GM23338 (cell line): ENCODE measurements around the gene NHLH1. TPM values are rescaled to one million over a fixed set of nuclear protein-coding genes. Genes with fewer than 3 reads are reported as not detected.

Experiments
- ATAC-seq: fragments of 200-7000 bp; cut with Tn5 transposase; 3 replicates; pipeline ENCODE4 v1.9.1; 2020
- DNase-seq: peaks from one replicate; pipeline ENCODE4 v3.0.0-alpha.2; 2015; ENCODE audit warnings: low spot score
- H2AFZ ChIP-seq: fragments of 200-600 bp; sonication (generic); 2 replicates; pipeline ENCODE4 v1.8.0; 2016; ENCODE audit warnings: antibody characterized with exemption, mild to moderate bottlenecking, moderate library complexity
- H3F3A ChIP-seq: fragments of 200-600 bp; sonication (generic); replicated peaks from 2 replicates; pipeline ENCODE4 v1.8.0; 2017; ENCODE audit warnings: antibody characterized with exemption, mixed run types, low read depth
- H3K27ac ChIP-seq: fragments of 200-600 bp; sonication (generic); 2 replicates; pipeline ENCODE4 v1.6.1; 2016; ENCODE audit warnings: low read depth
- H3K27me3 ChIP-seq: fragments of 200-600 bp; sonication (generic); 2 replicates; pipeline ENCODE4 v1.8.0; 2016; ENCODE audit warnings: mild to moderate bottlenecking, mixed run types, moderate library complexity; ENCODE audit not compliant: insufficient read depth
- H3K36me3 ChIP-seq: fragments of 200-600 bp; sonication (generic); 2 replicates; pipeline ENCODE4 v1.8.0; 2016; ENCODE audit warnings: mild to moderate bottlenecking; ENCODE audit not compliant: insufficient read depth
- H3K4me1 ChIP-seq: fragments of 200-600 bp; sonication (generic); 2 replicates; pipeline ENCODE4 v1.8.0; 2016; ENCODE audit warnings: mild to moderate bottlenecking, moderate library complexity; ENCODE audit not compliant: insufficient read depth
- H3K4me2 ChIP-seq: fragments of 200-600 bp; sonication (generic); 2 replicates; pipeline ENCODE4 v1.7.1; 2017; ENCODE audit warnings: mixed run types
- H3K4me3 ChIP-seq: fragments of 200-600 bp; sonication (generic); 2 replicates; pipeline ENCODE4 v1.6.1; 2016; ENCODE audit warnings: mixed run types
- H3K79me2 ChIP-seq: fragments of 200-600 bp; sonication (generic); replicated peaks from 2 replicates; pipeline ENCODE4 v1.8.0; 2017; ENCODE audit warnings: mild to moderate bottlenecking; ENCODE audit not compliant: insufficient read depth
- H3K9me2 ChIP-seq: fragments of 200-600 bp; sonication (generic); 2 replicates; pipeline ENCODE4 v1.8.0; 2017; ENCODE audit not compliant: insufficient read depth
- H4K20me1 ChIP-seq: fragments of 200-600 bp; sonication (generic); replicated peaks from 2 replicates; pipeline ENCODE4 v1.8.0; 2017; ENCODE audit warnings: mild to moderate bottlenecking; ENCODE audit not compliant: insufficient read depth
- H3K27ac Mint-ChIP-seq: 2 replicates; pipeline ENCODE4 v1.8.0; 2020; ENCODE audit warnings: inconsistent platforms, mild to moderate bottlenecking, moderate library complexity, mixed read lengths
- H3K27me3 Mint-ChIP-seq: 3 replicates; pipeline ENCODE4 v1.8.0; 2022; ENCODE audit warnings: low read depth, mild to moderate bottlenecking, moderate library complexity, mixed read lengths, inconsistent platforms; ENCODE audit not compliant: insufficient read depth, poor library complexity
- H3K36me3 Mint-ChIP-seq: 3 replicates; pipeline ENCODE4 v1.8.0; 2021; ENCODE audit warnings: low read depth, mild to moderate bottlenecking, inconsistent platforms, moderate library complexity, mixed read lengths
- H3K4me1 Mint-ChIP-seq: 3 replicates; pipeline ENCODE4 v1.8.0; 2020; ENCODE audit warnings: mild to moderate bottlenecking, inconsistent platforms, mixed read lengths
- H3K4me3 Mint-ChIP-seq: 3 replicates; pipeline ENCODE4 v1.8.0; 2021; ENCODE audit warnings: moderate library complexity, mild to moderate bottlenecking, inconsistent platforms, mixed read lengths
- H3K9me3 Mint-ChIP-seq: 3 replicates; pipeline ENCODE4 v1.8.0; 2020; ENCODE audit warnings: moderate library complexity, mild to moderate bottlenecking, inconsistent platforms, mixed read lengths
- CREB1 ChIP-seq: fragments of 250-450 bp; sonication (Bioruptor Pico); IDR thresholded peaks from 2 replicates; pipeline ENCODE4 v1.5.0; 2020; ENCODE audit warnings: low read depth, mild to moderate bottlenecking, moderate library complexity
- EZH2phosphoT487 ChIP-seq: fragments of 200-600 bp; sonication (generic); IDR thresholded peaks from one replicate; pipeline ENCODE4 v1.8.1; 2018; ENCODE audit warnings: antibody characterized with exemption; ENCODE audit not compliant: unreplicated experiment
- NANOG ChIP-seq: IDR thresholded peaks from 2 replicates; pipeline ENCODE4 v1.6.1; 2016; ENCODE audit warnings: antibody characterized with exemption, borderline replicate concordance
- POLR2AphosphoS5 ChIP-seq: IDR thresholded peaks from 2 replicates; pipeline ENCODE4 v1.6.1; 2016; ENCODE audit warnings: antibody characterized with exemption, low read depth
- STAT1 ChIP-seq: IDR thresholded peaks from one replicate; pipeline ENCODE4 v1.6.1; 2016; ENCODE audit warnings: antibody characterized with exemption; ENCODE audit not compliant: unreplicated experiment
- ZNF114 ChIP-seq: fragments of 250-450 bp; sonication (Bioruptor Pico); IDR thresholded peaks from 2 replicates; pipeline ENCODE4 v1.5.0; 2020; ENCODE audit warnings: mild to moderate bottlenecking, moderate library complexity
- ZNF331 ChIP-seq: fragments of 250-450 bp; sonication (Bioruptor Pico); IDR thresholded peaks from 2 replicates; pipeline ENCODE4 v1.5.0; 2020; ENCODE audit warnings: low read depth, mild to moderate bottlenecking, moderate library complexity
- polyA plus RNA-seq: library from polyadenylated mRNA; unstranded; fragments of >200 nt; fragmentation: Nextera tagmentation; extraction: Ambion mirVana; gene quantifications from 2 replicates; pipeline ENCODE4 v1.2.1, GENCODE V29; 2016
- total RNA-seq: library from RNA; depleted of rRNA; stranded (reverse); fragments of >200 nt; shearing (Covaris generic); gene quantifications from 2 replicates; pipeline ENCODE4 v1.2.3, GENCODE V29; 2014
- TF ChIP-seq, protein P1 (sequence below): IDR thresholded peaks from one replicate; pipeline ENCODE4 v1.6.1; 2018; ENCODE audit warnings: antibody characterized with exemption; ENCODE audit not compliant: unreplicated experiment
- TF ChIP-seq, protein P2 (sequence below), 2 experiments: fragments of 200-600 bp in 1 of 2; sonication (generic) in 1 of 2; conservative IDR thresholded peaks; 2 replicates each; pipeline versions ENCODE4 v1.5.1 to v1.6.1; 2016 to 2017; ENCODE audit warnings: antibody characterized with exemption in 2 of 2, low read depth in 2 of 2, mild to moderate bottlenecking in 2 of 2, moderate library complexity in 1 of 2

NHLH1 gene
- total and polyA plus RNA-seq, 2 experiments from 2014 or later = 0.69 to 0.89 TPM

- TF ChIP-seq NANOG (no peak), ZNF331 (CRISPR knock-in tag) (no peak), CREB1 (CRISPR knock-in tag) (no peak), ZNF114 (CRISPR knock-in tag) (no peak), EZH2phosphoT487 (no peak), STAT1 (no peak)
- TF ChIP-seq, protein P1, sequence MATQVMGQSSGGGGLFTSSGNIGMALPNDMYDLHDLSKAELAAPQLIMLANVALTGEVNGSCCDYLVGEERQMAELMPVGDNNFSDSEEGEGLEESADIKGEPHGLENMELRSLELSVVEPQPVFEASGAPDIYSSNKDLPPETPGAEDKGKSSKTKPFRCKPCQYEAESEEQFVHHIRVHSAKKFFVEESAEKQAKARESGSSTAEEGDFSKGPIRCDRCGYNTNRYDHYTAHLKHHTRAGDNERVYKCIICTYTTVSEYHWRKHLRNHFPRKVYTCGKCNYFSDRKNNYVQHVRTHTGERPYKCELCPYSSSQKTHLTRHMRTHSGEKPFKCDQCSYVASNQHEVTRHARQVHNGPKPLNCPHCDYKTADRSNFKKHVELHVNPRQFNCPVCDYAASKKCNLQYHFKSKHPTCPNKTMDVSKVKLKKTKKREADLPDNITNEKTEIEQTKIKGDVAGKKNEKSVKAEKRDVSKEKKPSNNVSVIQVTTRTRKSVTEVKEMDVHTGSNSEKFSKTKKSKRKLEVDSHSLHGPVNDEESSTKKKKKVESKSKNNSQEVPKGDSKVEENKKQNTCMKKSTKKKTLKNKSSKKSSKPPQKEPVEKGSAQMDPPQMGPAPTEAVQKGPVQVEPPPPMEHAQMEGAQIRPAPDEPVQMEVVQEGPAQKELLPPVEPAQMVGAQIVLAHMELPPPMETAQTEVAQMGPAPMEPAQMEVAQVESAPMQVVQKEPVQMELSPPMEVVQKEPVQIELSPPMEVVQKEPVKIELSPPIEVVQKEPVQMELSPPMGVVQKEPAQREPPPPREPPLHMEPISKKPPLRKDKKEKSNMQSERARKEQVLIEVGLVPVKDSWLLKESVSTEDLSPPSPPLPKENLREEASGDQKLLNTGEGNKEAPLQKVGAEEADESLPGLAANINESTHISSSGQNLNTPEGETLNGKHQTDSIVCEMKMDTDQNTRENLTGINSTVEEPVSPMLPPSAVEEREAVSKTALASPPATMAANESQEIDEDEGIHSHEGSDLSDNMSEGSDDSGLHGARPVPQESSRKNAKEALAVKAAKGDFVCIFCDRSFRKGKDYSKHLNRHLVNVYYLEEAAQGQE = no peak
Observed at GRCh38 chr1:160330119-160330518, 36.8 kb upstream of the NHLH1 start (continued).

DNA sequence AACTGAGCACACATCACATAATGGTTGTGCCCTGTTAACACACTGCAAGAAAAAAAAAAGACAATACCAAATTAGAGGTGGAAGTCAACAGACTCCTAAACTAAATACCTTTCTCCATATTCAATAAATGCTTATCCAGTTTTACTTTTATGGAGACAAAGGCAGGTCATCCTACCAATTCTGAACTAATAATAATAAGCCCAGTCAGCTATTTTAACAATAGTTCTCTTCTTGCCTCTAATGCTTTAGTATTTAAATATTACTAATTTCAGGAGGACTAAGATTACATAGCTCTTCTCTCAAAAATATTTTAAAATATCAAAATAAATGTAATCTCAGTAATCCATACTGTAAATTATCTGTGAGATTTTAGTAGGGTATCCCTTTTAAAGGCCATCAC is 34.4 kb upstream of the NHLH1 start:
- H3K27ac ChIP-seq = no peak overlapping the region
- no peak overlapping the region for H2AFZ ChIP-seq
- no peaks in the 10 kb centered on the region for H3K9me2 ChIP-seq
- DNase-seq = no peak
- no peaks in the 10 kb centered on the region for H3K9me3 Mint-ChIP-seq
- no peak overlapping the region for H3K4me3 ChIP-seq
- peaks cover 28% of the 10 kb centered on the region for H4K20me1 ChIP-seq
- H3K4me1 Mint-ChIP-seq = no peaks in the 10 kb centered on the region
- TF ChIP-seq ZNF331 (CRISPR knock-in tag) (no peak), ZNF114 (CRISPR knock-in tag) (no peak)
- H3K4me2 ChIP-seq = no peak overlapping the region
- H3K27me3 ChIP-seq = no peaks in the 10 kb centered on the region
- H3K27me3 Mint-ChIP-seq = peaks cover 1% of the 10 kb centered on the region
- peaks cover 50% of the 10 kb centered on the region for H3K36me3 ChIP-seq
- ATAC-seq = no peak
- H3K4me1 ChIP-seq = no peaks in the 10 kb centered on the region
- H3K79me2 ChIP-seq = peaks cover 20% of the 10 kb centered on the region
- H3F3A ChIP-seq = no peaks in the 10 kb centered on the region
- H3K4me3 Mint-ChIP-seq = no peak overlapping the region
- H3K36me3 Mint-ChIP-seq = peaks cover 50% of the 10 kb centered on the region
- no peak overlapping the region for H3K27ac Mint-ChIP-seq

- Histone ChIP-seq H3K4me1 (peaks cover 11% of the 10 kb centered on the region), H3K4me2 (no peak overlapping the region), H3K79me2 (peaks cover 62% of the 10 kb centered on the region), H4K20me1 (peaks cover 20% of the 10 kb centered on the region), H2AFZ (no peak overlapping the region), H3K27ac (no peak overlapping the region), H3F3A (no peaks in the 10 kb centered on the region), H3K9me2 (no peaks in the 10 kb centered on the region), H3K4me3 (no peak overlapping the region), H3K27me3 (no peaks in the 10 kb centered on the region), H3K36me3 (peaks cover 44% of the 10 kb centered on the region)
- ATAC-seq (no peak), DNase-seq (no peak)
- H3K27ac Mint-ChIP-seq = no peak overlapping the region
- no peaks in the 10 kb centered on the region for H3K9me3 Mint-ChIP-seq
- peaks cover 12% of the 10 kb centered on the region for H3K4me1 Mint-ChIP-seq
- peaks cover 2% of the 10 kb centered on the region for H3K27me3 Mint-ChIP-seq
- no peak overlapping the region for H3K4me3 Mint-ChIP-seq
- peaks cover 28% of the 10 kb centered on the region for H3K36me3 Mint-ChIP-seq
- TF ChIP-seq ZNF114 (CRISPR knock-in tag) (no peak), EZH2phosphoT487 (no peak), ZNF331 (CRISPR knock-in tag) (no peak), POLR2AphosphoS5 (no peak), STAT1 (no peak), NANOG (no peak)
- TF ChIP-seq, protein P2, sequence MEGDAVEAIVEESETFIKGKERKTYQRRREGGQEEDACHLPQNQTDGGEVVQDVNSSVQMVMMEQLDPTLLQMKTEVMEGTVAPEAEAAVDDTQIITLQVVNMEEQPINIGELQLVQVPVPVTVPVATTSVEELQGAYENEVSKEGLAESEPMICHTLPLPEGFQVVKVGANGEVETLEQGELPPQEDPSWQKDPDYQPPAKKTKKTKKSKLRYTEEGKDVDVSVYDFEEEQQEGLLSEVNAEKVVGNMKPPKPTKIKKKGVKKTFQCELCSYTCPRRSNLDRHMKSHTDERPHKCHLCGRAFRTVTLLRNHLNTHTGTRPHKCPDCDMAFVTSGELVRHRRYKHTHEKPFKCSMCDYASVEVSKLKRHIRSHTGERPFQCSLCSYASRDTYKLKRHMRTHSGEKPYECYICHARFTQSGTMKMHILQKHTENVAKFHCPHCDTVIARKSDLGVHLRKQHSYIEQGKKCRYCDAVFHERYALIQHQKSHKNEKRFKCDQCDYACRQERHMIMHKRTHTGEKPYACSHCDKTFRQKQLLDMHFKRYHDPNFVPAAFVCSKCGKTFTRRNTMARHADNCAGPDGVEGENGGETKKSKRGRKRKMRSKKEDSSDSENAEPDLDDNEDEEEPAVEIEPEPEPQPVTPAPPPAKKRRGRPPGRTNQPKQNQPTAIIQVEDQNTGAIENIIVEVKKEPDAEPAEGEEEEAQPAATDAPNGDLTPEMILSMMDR (conservative IDR thresholded peaks at IDR 0.05; ENCODE audit: low read depth in 2 of 2) = no peak
- TF ChIP-seq, protein P1 = no peak
Observed at GRCh38 chr1:160338580-160338979, 28.3 kb upstream of the NHLH1 start.
